GM18511 (cell line): ENCODE results near the gene PCID2.
"Not testable (repeated sequence)": the region's sequence is repeated elsewhere in the genome, so short reads cannot be mapped to it uniquely, and the experiment has no call there.

Experiments
- ATAC-seq: cut with Tn5 transposase; IDR thresholded peaks from one replicate; pipeline ENCODE4 v1.9.1; 2021; ENCODE audit warnings: mild to moderate bottlenecking, moderate library complexity; ENCODE audit not compliant: unreplicated experiment

PCID2 gene

GRCh38 chr13:113208421-113209335, at the start of gene PCID2:
TSS of gene PCID2 (minus strand) at chr13:113208669. CDS start at chr13:113208634, 35 bp downstream.
- peak; percentile 80 for ATAC-seq

GRCh38 chr13:113257908-113258307, 49.4 kb upstream of the PCID2 start:
- ATAC-seq = not testable (repeated sequence)

- ATAC-seq = no peak
Measured at GRCh38 chr13:113252516-113253095, 44.1 kb upstream of the PCID2 start.

GRCh38 chr13:113245849-113246796, 37.7 kb upstream of the PCID2 start:
- ATAC-seq = no peak

GRCh38 chr13:113243847-113244246, 35.4 kb upstream of the PCID2 start:
- no peak for ATAC-seq

- ATAC-seq = not testable (repeated sequence)
Measured at GRCh38 chr13:113241623-113242022, 33.2 kb upstream of the PCID2 start.

- no peak for ATAC-seq
Measured at GRCh38 chr13:113239986-113240385, 31.5 kb upstream of the PCID2 start.

- ATAC-seq = no peak
Measured at GRCh38 chr13:113239357-113239756, 30.9 kb upstream of the PCID2 start.

- no peak for ATAC-seq
Measured at GRCh38 chr13:113238536-113238935, 30.1 kb upstream of the PCID2 start.

GRCh38 chr13:113233101-113233500, 24.6 kb upstream of the PCID2 start:
- ATAC-seq = no peak

- no peak for ATAC-seq
Measured at GRCh38 chr13:113232208-113233003, 23.9 kb upstream of the PCID2 start.

- no peak for ATAC-seq
Measured at GRCh38 chr13:113231306-113232207, 23.1 kb upstream of the PCID2 start.

- ATAC-seq = no peak
Measured at GRCh38 chr13:113229791-113230190, 21.3 kb upstream of the PCID2 start.

GRCh38 chr13:113229161-113229560, 20.7 kb upstream of the PCID2 start:
- ATAC-seq = no peak

- no peak for ATAC-seq
Measured at GRCh38 chr13:113226873-113227450, 18.5 kb upstream of the PCID2 start.

- ATAC-seq = no peak
Measured at GRCh38 chr13:113225515-113225914, 17.0 kb upstream of the PCID2 start.

- no peak for ATAC-seq
Measured at GRCh38 chr13:113224486-113224885, 16.0 kb upstream of the PCID2 start.

- ATAC-seq = no peak
Measured at GRCh38 chr13:113223070-113223469, 14.6 kb upstream of the PCID2 start.

- no peak for ATAC-seq
Measured at GRCh38 chr13:113220877-113221276, 12.4 kb upstream of the PCID2 start.
